Activated CD8-positive, alpha-beta memory T cell treated with anti-CD3 and anti-CD28 coated beads, Interleukin-2, amount 50 U/mL, for 24 hours (primary cell): Measurements from ENCODE around the gene VKORC1.

Experiments
- DNase-seq: peaks from one replicate; pipeline ENCODE4 v3.0.0-alpha.2; 2020; ENCODE audit errors: extremely low read depth

Gene VKORC1

GRCh38 chr16:31130336-31130891, 35.8 kb upstream of the VKORC1 start:
- no peak for DNase-seq

GRCh38 chr16:31129568-31130335, 35.2 kb upstream of the VKORC1 start:
- DNase-seq = no peak

- DNase-seq = no peak
Measured at GRCh38 chr16:31128711-31129567, 34.3 kb upstream of the VKORC1 start.

- DNase-seq = no peak
Measured at GRCh38 chr16:31127182-31127581, 32.6 kb upstream of the VKORC1 start.

GRCh38 chr16:31125844-31126243, 31.2 kb upstream of the VKORC1 start:
- no peak for DNase-seq

- no peak for DNase-seq
Measured at GRCh38 chr16:31120129-31120528, 25.5 kb upstream of the VKORC1 start.

GRCh38 chr16:31118223-31119155, 23.9 kb upstream of the VKORC1 start:
- DNase-seq = no peak

- peak; percentile 96 for DNase-seq
Measured at GRCh38 chr16:31117384-31118222, 23.0 kb upstream of the VKORC1 start, which contains the start of gene KAT8. Gene KAT8, plus strand, starts transcription at chr16:31117664. Its CDS starts 18 bp downstream, at chr16:31117682.

- DNase-seq = no peak
Measured at GRCh38 chr16:31114468-31114867, 19.9 kb upstream of the VKORC1 start.

- DNase-seq = no peak
Measured at GRCh38 chr16:31113121-31114120, 18.8 kb upstream of the VKORC1 start.

GRCh38 chr16:31112711-31113110, 18.1 kb upstream of the VKORC1 start:
- no peak for DNase-seq

GRCh38 chr16:31111881-31112466, 17.4 kb upstream of the VKORC1 start:
- no peak for DNase-seq

GRCh38 chr16:31110106-31111034, 15.8 kb upstream of the VKORC1 start:
- no peak for DNase-seq

GRCh38 chr16:31109622-31110021, 15.0 kb upstream of the VKORC1 start:
- no peak for DNase-seq

GRCh38 chr16:31108794-31109558, 14.4 kb upstream of the VKORC1 start:
- DNase-seq = no peak

- DNase-seq = peak; percentile 34
Measured at GRCh38 chr16:31108035-31108793, 13.6 kb upstream of the VKORC1 start, which contains the start of gene BCKDK. Gene BCKDK, plus strand, starts transcription at chr16:31108386. Its CDS starts 838 bp downstream, at chr16:31109224.
